H1 (cell line): Measurements from ENCODE around the gene TTLL9. TPM values are rescaled to one million over a fixed set of nuclear protein-coding genes. Genes with fewer than 3 reads are reported as not detected.

ENCODE experiments used
- CTCF ChIA-PET: fragments of 300-600 bp; sonication (Branson Sonifier 250); formaldehyde crosslinking; loops from one replicate; lab custom pipeline; 2021; ENCODE audit not compliant: partially characterized antibody; lab: Charles Lee
- POLR2A ChIA-PET: fragments of 300-600 bp; sonication (Branson Sonifier 250); formaldehyde crosslinking; loops from one replicate; lab custom pipeline; 2021; ENCODE audit warnings: inconsistent platforms; ENCODE audit not compliant: partially characterized antibody; lab: Charles Lee
- DNase-seq, 2 experiments: peaks; one replicate each; pipeline versions ENCODE4 v3.0.0 to v3.0.0-alpha.2; 2010 to 2022; ENCODE audit warnings: low spot score in 2 of 2, low read depth in 1 of 2, mixed read lengths in 1 of 2
- FAIRE-seq: peaks from 2 replicates; lab custom pipeline; 2011; peaks lifted over from hg19 to GRCh38; lab: Jason Lieb, UNC
- H2AFZ ChIP-seq: 2 replicates; pipeline ENCODE4 v1.8.1; 2012; ENCODE audit warnings: low read length, inconsistent platforms
- H2AK5ac ChIP-seq: 2 replicates; pipeline ENCODE4 v1.6.1; 2013; ENCODE audit warnings: low read depth, low read length
- H2BK120ac ChIP-seq: replicated peaks from 2 replicates; pipeline ENCODE3; 2013; ENCODE audit warnings: low read depth, low read length, inconsistent platforms
- H2BK12ac ChIP-seq: 2 replicates; pipeline ENCODE4 v1.6.1; 2013; ENCODE audit warnings: low read depth, low read length
- H2BK15ac ChIP-seq: 2 replicates; pipeline ENCODE4 v1.6.1; 2013; ENCODE audit warnings: low read length
- H2BK20ac ChIP-seq: 2 replicates; pipeline ENCODE4 v1.6.1; 2013; ENCODE audit warnings: low read length
- H2BK5ac ChIP-seq: 2 replicates; pipeline ENCODE4 v1.6.1; 2013; ENCODE audit warnings: low read depth, low read length
- H3K14ac ChIP-seq: 2 replicates; pipeline ENCODE4 v1.6.1; 2013; ENCODE audit warnings: inconsistent platforms; ENCODE audit not compliant: insufficient read length
- H3K18ac ChIP-seq: 2 replicates; pipeline ENCODE4 v1.6.1; 2013; ENCODE audit warnings: low read length; ENCODE audit errors: extremely low read depth
- H3K23ac ChIP-seq: 2 replicates; pipeline ENCODE4 v1.6.1; 2013; ENCODE audit warnings: inconsistent platforms; ENCODE audit not compliant: insufficient read length
- H3K23me2 ChIP-seq: 2 replicates; pipeline ENCODE4 v1.6.1; 2013; ENCODE audit warnings: low read depth, low read length
- H3K27ac ChIP-seq: 2 replicates; pipeline ENCODE4 v1.6.1; 2011; ENCODE audit warnings: low read depth, low read length, inconsistent platforms
- H3K27me3 ChIP-seq, 4 experiments: replicated peaks in 1 of 4; 1 replicate in 1 of 4; 2 replicates in 3 of 4; pipeline versions ENCODE4 v1.6.1 to v1.8.1; 2011 to 2013; ENCODE audit warnings: low read length in 3 of 4, mild to moderate bottlenecking in 3 of 4, inconsistent platforms in 2 of 4, mixed read lengths in 2 of 4, moderate library complexity in 1 of 4; ENCODE audit not compliant: control insufficient read depth in 3 of 4, insufficient read depth in 3 of 4; ENCODE audit errors: extremely low read depth in 1 of 4
- H3K36me3 ChIP-seq, 4 experiments: 2 replicates each; pipeline versions ENCODE4 v1.6.1 to v1.8.1; 2011 to 2013; ENCODE audit warnings: mild to moderate bottlenecking in 4 of 4, low read length in 3 of 4, moderate library complexity in 2 of 4, control low read depth in 1 of 4, inconsistent platforms in 1 of 4; ENCODE audit not compliant: insufficient read depth in 4 of 4, control insufficient read depth in 2 of 4
- H3K4ac ChIP-seq: replicated peaks from 2 replicates; pipeline ENCODE3; 2013; ENCODE audit warnings: low read length, low read depth, mixed read lengths, inconsistent platforms; ENCODE audit not compliant: insufficient read length
- H3K4me1 ChIP-seq, 4 experiments: replicated peaks in 1 of 4; 1 replicate in 1 of 4; 2 replicates in 3 of 4; pipeline versions ENCODE4 v1.6.1 to v1.8.1; 2011 to 2013; ENCODE audit warnings: low read length in 3 of 4, inconsistent platforms in 2 of 4, mixed read lengths in 1 of 4; ENCODE audit not compliant: insufficient read depth in 4 of 4, control insufficient read depth in 3 of 4
- H3K4me2 ChIP-seq, 2 experiments: 2 replicates each; pipeline versions ENCODE4 v1.6.1 to v1.8.1; 2011 to 2013; ENCODE audit warnings: low read depth in 2 of 2, low read length in 2 of 2, control low read depth in 1 of 2, inconsistent platforms in 1 of 2, mild to moderate bottlenecking in 1 of 2; ENCODE audit not compliant: insufficient read depth in 1 of 2
- H3K4me3 ChIP-seq, 4 experiments: fragments of 200-600, 300-600 bp in 1 of 4; sonication (generic), shearing (Covaris generic), sonication (Bioruptor Twin) in 1 of 4; 2 replicates each; pipeline versions ENCODE4 v1.5.1 to v1.8.1; 2011 to 2016; ENCODE audit warnings: low read length in 4 of 4, low read depth in 3 of 4, control low read depth in 2 of 4, inconsistent platforms in 2 of 4, mild to moderate bottlenecking in 2 of 4, mixed read lengths in 1 of 4, moderate library complexity in 1 of 4; ENCODE audit not compliant: insufficient read depth in 2 of 4; ENCODE audit errors: extremely low read depth in 1 of 4
- H3K56ac ChIP-seq: replicated peaks from 2 replicates; pipeline ENCODE3; 2013; ENCODE audit warnings: low read depth, mild to moderate bottlenecking, mixed read lengths, low read length, inconsistent platforms; ENCODE audit not compliant: insufficient read length
- H3K79me1 ChIP-seq: 2 replicates; pipeline ENCODE4 v1.6.1; 2013; ENCODE audit warnings: low read depth, low read length, control low read depth
- H3K79me2 ChIP-seq, 2 experiments: 2 replicates each; pipeline versions ENCODE4 v1.6.1 to v1.8.1; 2012 to 2013; ENCODE audit warnings: low read length in 2 of 2, mild to moderate bottlenecking in 2 of 2, inconsistent platforms in 1 of 2; ENCODE audit not compliant: insufficient read depth in 2 of 2, control insufficient read depth in 1 of 2
- H3K9ac ChIP-seq, 4 experiments: replicated peaks in 1 of 4; 1 replicate in 1 of 4; 2 replicates in 3 of 4; pipeline versions ENCODE4 v1.6.1 to v1.8.1; 2011 to 2013; ENCODE audit warnings: low read depth in 3 of 4, low read length in 3 of 4, control low read depth in 2 of 4, mild to moderate bottlenecking in 2 of 4, moderate library complexity in 2 of 4, inconsistent platforms in 1 of 4; ENCODE audit errors: extremely low read depth in 1 of 4
- H3K9me3 ChIP-seq, 2 experiments: 2 replicates each; pipeline versions ENCODE4 v1.6.1 to v1.8.1; 2012 to 2013; ENCODE audit warnings: mild to moderate bottlenecking in 2 of 2, moderate library complexity in 2 of 2, control low read depth in 1 of 2, inconsistent platforms in 1 of 2, low read depth in 1 of 2, low read length in 1 of 2, mixed read lengths in 1 of 2; ENCODE audit not compliant: insufficient read depth in 2 of 2
- H4K20me1 ChIP-seq, 2 experiments: replicated peaks in 1 of 2; 2 replicates each; pipeline versions ENCODE3 to v1.8.1; 2011 to 2013; ENCODE audit warnings: inconsistent platforms in 2 of 2, low read length in 2 of 2, mild to moderate bottlenecking in 1 of 2; ENCODE audit not compliant: insufficient read depth in 2 of 2, control insufficient read depth in 1 of 2
- H4K5ac ChIP-seq: 2 replicates; pipeline ENCODE4 v1.6.1; 2013; ENCODE audit warnings: low read length, low read depth, mixed read lengths, inconsistent platforms; ENCODE audit not compliant: insufficient read length
- H4K8ac ChIP-seq: 2 replicates; pipeline ENCODE4 v1.8.0; 2013; ENCODE audit warnings: mild to moderate bottlenecking, moderate library complexity, low read length, inconsistent platforms; ENCODE audit not compliant: insufficient read depth; ENCODE audit errors: extremely low read depth
- H4K91ac ChIP-seq: replicated peaks from 2 replicates; pipeline ENCODE3; 2013; ENCODE audit warnings: low read length, mixed read lengths, inconsistent platforms; ENCODE audit not compliant: insufficient read length
- BCL11A ChIP-seq, 2 experiments: IDR thresholded peaks; one replicate each; pipeline ENCODE4 v1.6.1; 2011; ENCODE audit warnings: low read depth in 2 of 2, low read length in 2 of 2, mild to moderate bottlenecking in 2 of 2
- BRCA1 ChIP-seq: IDR thresholded peaks from 2 replicates; pipeline ENCODE4 v1.6.1; 2012; ENCODE audit warnings: low read depth, low read length, improper control_type of control experiment
- CHD2 ChIP-seq: IDR thresholded peaks from 2 replicates; pipeline ENCODE4 v1.6.1; 2012; ENCODE audit warnings: low read length, improper control_type of control experiment
- FOSL1 ChIP-seq: IDR thresholded peaks from 2 replicates; pipeline ENCODE4 v1.6.1; 2011; ENCODE audit warnings: mild to moderate bottlenecking, low read depth, low read length, moderate library complexity; ENCODE audit not compliant: insufficient read depth
- HDAC6 ChIP-seq: IDR thresholded peaks from one replicate; pipeline ENCODE4 v1.7.1; 2012; ENCODE audit warnings: low read depth, mild to moderate bottlenecking, inconsistent platforms, low read length, moderate library complexity
- MAFK ChIP-seq: IDR thresholded peaks from 2 replicates; pipeline ENCODE4 v1.6.1; 2012; ENCODE audit warnings: low read depth, mild to moderate bottlenecking, improper control_type of control experiment, low read length
- RFX5 ChIP-seq: IDR thresholded peaks from 2 replicates; pipeline ENCODE4 v1.6.1; 2011; ENCODE audit warnings: low read depth, low read length, improper control_type of control experiment, borderline replicate concordance
- RXRA ChIP-seq: IDR thresholded peaks from 2 replicates; pipeline ENCODE4 v1.6.1; 2011; ENCODE audit warnings: low read depth, mild to moderate bottlenecking, low read length, moderate library complexity; ENCODE audit not compliant: insufficient read depth
- SP1 ChIP-seq: IDR thresholded peaks from 2 replicates; pipeline ENCODE4 v1.6.1; 2011; ENCODE audit warnings: low read depth, low read length
- TEAD4 ChIP-seq: IDR thresholded peaks from 2 replicates; pipeline ENCODE4 v1.6.1; 2012; ENCODE audit warnings: low read depth, low read length, inconsistent platforms, mixed read lengths
- WGBS, 2 experiments: shearing (Covaris generic) in 1 of 2; methylation state at CpG; one replicate each; pipeline versions ENCODE4 v1.1.6 to v1.1.7; 2013 to 2015; ENCODE audit warnings: low lambda C conversion rate in 2 of 2, mixed read lengths in 2 of 2, inconsistent platforms in 1 of 2, low coverage in 1 of 2, missing lambda C conversion rate in 1 of 2; ENCODE audit not compliant: insufficient replicate concordance in 2 of 2, insufficient coverage in 1 of 2, insufficient read length in 1 of 2; ENCODE audit errors: extremely low coverage in 1 of 2, missing lambda C conversion rate in 1 of 2; 5-methylcytosine and 5-hydroxymethylcytosine counted together
- polyA plus RNA-seq, 7 experiments: library from polyadenylated mRNA; depleted of rRNA in 3 of 7; stranded (reverse) in 5 of 7; unstranded in 2 of 7; fragments of >200 nt in 5 of 7; fragments of 200-250 nt in 2 of 7; gene quantifications; 1 replicate in 5 of 7; 2 replicates in 1 of 7; 4 replicates in 1 of 7; pipeline versions ENCODE4 v1.2.1 to v1.2.3, GENCODE V29; 2011 to 2013; ENCODE audit warnings: missing spikeins in 2 of 7, mixed read lengths in 2 of 7
- total RNA-seq: library from RNA; stranded (reverse); fragmentation: NEBNext Ultra II Directional; extraction: Animal tissue kit (Norgen Biotek cat#: 25700); gene quantifications from 2 replicates; pipeline ENCODE4 v1.2.1, GENCODE V29; 2021
- TF ChIP-seq, protein P1 (sequence below): IDR thresholded peaks from 2 replicates; pipeline ENCODE4 v1.6.1; 2012; ENCODE audit warnings: low read length, inconsistent platforms

The TTLL9 gene
- total and polyA plus RNA-seq, 2 of the 8 experiments (the other 6 are each of a cell fraction or from before 2014, with no cell fraction given) = 0.06 TPM; not detected in 1

DNA sequence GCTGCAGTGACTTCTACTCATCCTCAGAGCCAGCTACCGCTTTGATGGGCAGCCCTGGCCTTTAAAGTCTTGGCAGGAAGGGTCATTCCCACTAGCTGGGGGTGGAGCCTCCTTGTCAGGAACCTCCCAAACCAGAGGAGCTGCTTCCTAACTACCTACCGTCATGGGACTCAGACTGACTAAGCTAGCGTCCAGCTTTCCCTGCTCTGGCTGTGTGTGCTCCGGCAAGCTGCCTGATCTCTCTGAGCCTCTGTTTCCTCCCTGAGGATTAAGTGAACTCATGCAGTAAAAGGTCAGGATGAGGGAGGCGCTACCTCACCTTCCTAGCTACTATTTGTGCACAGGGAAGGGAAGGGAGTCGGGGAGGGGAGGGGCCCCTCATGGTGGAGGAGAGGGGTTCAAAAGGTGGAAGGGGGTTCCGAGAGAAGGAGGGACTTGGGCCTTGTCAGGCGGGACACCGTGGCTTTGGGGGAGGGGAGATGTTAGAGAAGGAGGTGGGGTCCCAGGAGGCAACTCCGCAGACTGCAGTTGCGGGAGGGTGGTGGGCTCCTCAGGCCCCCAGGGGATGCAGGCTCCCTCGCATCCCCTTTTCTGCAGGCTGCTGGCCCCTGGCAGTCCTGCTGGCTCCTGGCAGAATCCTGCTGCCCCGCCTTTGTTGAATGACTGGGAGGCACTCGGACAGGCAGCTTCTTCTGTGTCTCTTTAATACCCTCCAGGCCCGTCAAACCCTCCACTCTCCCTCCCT, 9.9 kb upstream of the TTLL9 start:
- peak; percentile 79 for FAIRE-seq
- H3K27ac ChIP-seq = no peak overlapping the region
- 8% methylated on average over 13 of the region's 15 CpGs; no CpG with 5 or more reads in 1 of the 2 experiments for WGBS, 2 experiments
- no peak for TF ChIP-seq CHD2
- no peak for TF ChIP-seq FOSL1
- TF ChIP-seq BCL11A (IDR thresholded peaks at IDR 0.05; ENCODE audit: low read depth in 2 of 2, low read length in 2 of 2) = no peak
- TF ChIP-seq RXRA = no peak
- no peak for TF ChIP-seq BRCA1
- no peak for TF ChIP-seq HDAC6
- TF ChIP-seq, protein P1, sequence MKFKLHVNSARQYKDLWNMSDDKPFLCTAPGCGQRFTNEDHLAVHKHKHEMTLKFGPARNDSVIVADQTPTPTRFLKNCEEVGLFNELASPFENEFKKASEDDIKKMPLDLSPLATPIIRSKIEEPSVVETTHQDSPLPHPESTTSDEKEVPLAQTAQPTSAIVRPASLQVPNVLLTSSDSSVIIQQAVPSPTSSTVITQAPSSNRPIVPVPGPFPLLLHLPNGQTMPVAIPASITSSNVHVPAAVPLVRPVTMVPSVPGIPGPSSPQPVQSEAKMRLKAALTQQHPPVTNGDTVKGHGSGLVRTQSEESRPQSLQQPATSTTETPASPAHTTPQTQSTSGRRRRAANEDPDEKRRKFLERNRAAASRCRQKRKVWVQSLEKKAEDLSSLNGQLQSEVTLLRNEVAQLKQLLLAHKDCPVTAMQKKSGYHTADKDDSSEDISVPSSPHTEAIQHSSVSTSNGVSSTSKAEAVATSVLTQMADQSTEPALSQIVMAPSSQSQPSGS = no peak
- no peak for TF ChIP-seq TEAD4
- TF ChIP-seq RFX5 = no peak
- TF ChIP-seq SP1 = no peak
- TF ChIP-seq MAFK = no peak

More for the DNA sequence above, 9.9 kb upstream of the TTLL9 start:
- ChIA-PET POLR2A (interaction anchor here (0.7 to 1.6 kb wide), 7 partner anchors 9 to 241 kb away, joined by 3 to 6 read pairs (median 4); partner anchors contain the start of gene PDRG1), CTCF (interaction anchor here (0.6 to 2.7 kb wide), 16 partner anchors 10 to 778 kb away, joined by 3 to 17 read pairs (median 4); partner anchors contain the start of gene PDRG1)
- H2BK20ac ChIP-seq = 0 out of 2 replicates have a peak overlapping the region, but pooled peaks have one; percentile 16
- H2AK5ac ChIP-seq = no peak overlapping the region
- no peaks in the 10 kb centered on the region for H3K9me3 ChIP-seq
- H3K79me2 ChIP-seq = no peaks in the 10 kb centered on the region
- H3K4me2 ChIP-seq = peak overlapping the region; percentile 68 to 97
- peaks cover 0 to 17% (median 13%) of the 10 kb centered on the region in 4 experiments; a peak in 5 of 7 replicates for H3K27me3 ChIP-seq
- no peak overlapping the region; the same call in 1 of the 2 replicates for H2AFZ ChIP-seq
- no peaks in the 10 kb centered on the region for H3K79me1 ChIP-seq
- peaks cover 3 to 34% (median 18%) of the 10 kb centered on the region in 4 experiments for H3K4me1 ChIP-seq
- H3K23me2 ChIP-seq = peaks cover 15% of the 10 kb centered on the region
- no peak overlapping the region for H3K14ac ChIP-seq
- DNase-seq = peak in 1 of 2 experiments; percentile 71
- H3K9ac ChIP-seq = no peak overlapping the region
- no peak overlapping the region for H2BK120ac ChIP-seq
- H2BK12ac ChIP-seq = no peak overlapping the region
- no peak overlapping the region for H4K5ac ChIP-seq
- H2BK15ac ChIP-seq = peak overlapping the region; percentile 88; the same call in 1 of the 2 replicates
- H3K4me3 ChIP-seq = peak overlapping the region; percentile 60 to 89 (median 84)
- H4K8ac ChIP-seq = no peak overlapping the region
- no peak overlapping the region for H3K23ac ChIP-seq
- no peaks in the 10 kb centered on the region for H3K36me3 ChIP-seq
- H3K18ac ChIP-seq = peak overlapping the region; percentile 38; the same call in 1 of the 2 replicates
- no peak overlapping the region for H2BK5ac ChIP-seq
- H4K20me1 ChIP-seq = no peaks in the 10 kb centered on the region
- H3K56ac ChIP-seq = no peak overlapping the region
- H3K4ac ChIP-seq = no peak overlapping the region
- no peak overlapping the region for H4K91ac ChIP-seq
